ENCODE results near the gene RADIL.

- TF ChIP-seq CTCF (IDR thresholded peaks at IDR 0.05) (no peak), EP300 (IDR thresholded peaks at IDR 0.05) (no peak)
These were observed 48.7 kb downstream of the RADIL start for GRCh38 chr7:4834601-4835397.

All from tibial nerve (tissue), 4 donors.